Natural killer cell (primary cell): Measurements from ENCODE around the gene VKORC1. TPM values are rescaled to one million over a fixed set of nuclear protein-coding genes. Genes with fewer than 3 reads are reported as not detected.

Experiments used
- ATAC-seq, 3 donors: fragments of 150-1000 bp in 2 of 3; fragments of 200-7000 bp in 1 of 3; cut with Tn5 transposase; 1 replicate in 1 of 3; 2 replicates in 2 of 3; pipeline ENCODE4 v1.10.0; 2021; ENCODE audit warnings: mild to moderate bottlenecking in 2 of 3, moderate library complexity in 2 of 3
- DNase-seq, 2 donors: peaks; one replicate each; pipeline versions ENCODE4 v3.0.0 to v3.0.0-alpha.2; 2013 to 2021; ENCODE audit warnings: mixed read lengths in 1 of 2
- H3K27ac ChIP-seq: one replicate; pipeline ENCODE4 v1.5.1; 2013; ENCODE audit warnings: mild to moderate bottlenecking, low read length
- H3K27me3 ChIP-seq: one replicate; pipeline ENCODE4 v1.6.1; 2013; ENCODE audit warnings: low read length; ENCODE audit not compliant: control insufficient read depth, insufficient read depth
- H3K36me3 ChIP-seq: one replicate; pipeline ENCODE4 v1.6.1; 2013; ENCODE audit warnings: low read length; ENCODE audit not compliant: control insufficient read depth, insufficient read depth
- H3K4me1 ChIP-seq: one replicate; pipeline ENCODE4 v1.6.1; 2013; ENCODE audit warnings: low read length; ENCODE audit not compliant: control insufficient read depth, insufficient read depth
- H3K4me3 ChIP-seq: one replicate; pipeline ENCODE4 v1.5.1; 2013; ENCODE audit warnings: low read length
- H3K9me3 ChIP-seq: one replicate; pipeline ENCODE4 v1.6.1; 2013; ENCODE audit warnings: low read length; ENCODE audit not compliant: control insufficient read depth, insufficient read depth
- H3K27ac Mint-ChIP-seq, 2 donors: one replicate each; pipeline ENCODE4 v1.8.0; 2022; ENCODE audit warnings: mild to moderate bottlenecking in 2 of 2, mixed read lengths in 2 of 2, moderate library complexity in 1 of 2
- H3K27me3 Mint-ChIP-seq, 2 donors: one replicate each; pipeline ENCODE4 v1.8.0; 2022; ENCODE audit warnings: low read depth in 2 of 2, mixed read lengths in 2 of 2
- H3K36me3 Mint-ChIP-seq: one replicate; pipeline ENCODE4 v1.8.0; 2022; ENCODE audit warnings: mixed read lengths
- H3K4me1 Mint-ChIP-seq, 2 donors: one replicate each; pipeline ENCODE4 v1.8.0; 2022; ENCODE audit warnings: mixed read lengths in 2 of 2
- H3K4me3 Mint-ChIP-seq: one replicate; pipeline ENCODE4 v1.8.0; 2022; ENCODE audit warnings: mild to moderate bottlenecking, moderate library complexity, mixed read lengths
- H3K9me3 Mint-ChIP-seq, 2 donors: one replicate each; pipeline ENCODE4 v1.8.0; 2022; ENCODE audit warnings: mixed read lengths in 2 of 2
- WGBS: methylation state at CpG from one replicate; pipeline ENCODE4 v1.1.7; 2013; ENCODE audit warnings: missing lambda C conversion rate; ENCODE audit not compliant: insufficient coverage; 5-methylcytosine and 5-hydroxymethylcytosine counted together
- intact Hi-C: fragments of 100-400 bp; cut with micrococcal nuclease; formaldehyde crosslinking; loops from one replicate; pipeline ENCODE4 v1.14.2; 2022
- total RNA-seq, 4 donors: library from RNA; stranded (reverse); fragments of 120-200 nt in 1 of 4; gene quantifications; one replicate each; pipeline versions ENCODE4 v1.2.3 to v1.2.4, GENCODE V29; 2013 to 2022
- TF ChIP-seq, protein P1 (sequence below): fragments of 200-600 bp; IDR thresholded peaks from one replicate; pipeline ENCODE4 v1.8.0; 2022; ENCODE audit warnings: antibody characterized with exemption

VKORC1 gene
- total RNA-seq, 3 donors from 2014 or later (not counting 1 experiment from before 2014, with no cell fraction given) = 35.9 to 42.1 (median 41.8) TPM

- peaks cover 8% of the 10 kb centered on the region for H3K4me1 ChIP-seq
Measured at GRCh38 chr16:31135535-31136286, 41.1 kb upstream of the VKORC1 start, which contains the start of gene PRSS8. TSS of gene PRSS8 (minus strand) at chr16:31135727. CDS start at chr16:31135498, 229 bp downstream.

GRCh38 chr16:31134625-31135534 lies 40.3 kb upstream of the VKORC1 start:
- no peak overlapping the region for H3K4me3 Mint-ChIP-seq
- TF ChIP-seq, protein P1, sequence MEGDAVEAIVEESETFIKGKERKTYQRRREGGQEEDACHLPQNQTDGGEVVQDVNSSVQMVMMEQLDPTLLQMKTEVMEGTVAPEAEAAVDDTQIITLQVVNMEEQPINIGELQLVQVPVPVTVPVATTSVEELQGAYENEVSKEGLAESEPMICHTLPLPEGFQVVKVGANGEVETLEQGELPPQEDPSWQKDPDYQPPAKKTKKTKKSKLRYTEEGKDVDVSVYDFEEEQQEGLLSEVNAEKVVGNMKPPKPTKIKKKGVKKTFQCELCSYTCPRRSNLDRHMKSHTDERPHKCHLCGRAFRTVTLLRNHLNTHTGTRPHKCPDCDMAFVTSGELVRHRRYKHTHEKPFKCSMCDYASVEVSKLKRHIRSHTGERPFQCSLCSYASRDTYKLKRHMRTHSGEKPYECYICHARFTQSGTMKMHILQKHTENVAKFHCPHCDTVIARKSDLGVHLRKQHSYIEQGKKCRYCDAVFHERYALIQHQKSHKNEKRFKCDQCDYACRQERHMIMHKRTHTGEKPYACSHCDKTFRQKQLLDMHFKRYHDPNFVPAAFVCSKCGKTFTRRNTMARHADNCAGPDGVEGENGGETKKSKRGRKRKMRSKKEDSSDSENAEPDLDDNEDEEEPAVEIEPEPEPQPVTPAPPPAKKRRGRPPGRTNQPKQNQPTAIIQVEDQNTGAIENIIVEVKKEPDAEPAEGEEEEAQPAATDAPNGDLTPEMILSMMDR = no peak
- H3K9me3 ChIP-seq = no peaks in the 10 kb centered on the region
- no peak overlapping the region for H3K4me3 ChIP-seq
- no peak overlapping the region for H3K27ac ChIP-seq
- ATAC-seq = no peak
- no peaks in the 10 kb centered on the region for H3K27me3 Mint-ChIP-seq
- H3K27ac Mint-ChIP-seq = no peak overlapping the region
- peaks cover 16% of the 10 kb centered on the region for H3K4me1 ChIP-seq
- DNase-seq = no peak
- peaks cover 24% of the 10 kb centered on the region for H3K36me3 ChIP-seq
- intact Hi-C loops = no loop called here
- H3K36me3 Mint-ChIP-seq = no peaks in the 10 kb centered on the region
- 84% methylated on average over 15 of the region's 18 CpGs for WGBS
- H3K27me3 ChIP-seq = no peaks in the 10 kb centered on the region
- H3K9me3 Mint-ChIP-seq = no peaks in the 10 kb centered on the region
- H3K4me1 Mint-ChIP-seq = no peaks in the 10 kb centered on the region

More at GRCh38 chr16:31135535-31136286, 41.1 kb upstream of the VKORC1 start, which contains the start of gene PRSS8:
- no peaks in the 10 kb centered on the region for H3K4me1 Mint-ChIP-seq
- Histone ChIP-seq H3K36me3 (peaks cover 16% of the 10 kb centered on the region), H3K27ac (no peak within 1 kb of the TSS), H3K27me3 (no peaks in the 10 kb centered on the region), H3K9me3 (no peaks in the 10 kb centered on the region), H3K4me3 (no peak within 1 kb of the TSS)
- H3K4me3 Mint-ChIP-seq = no peak within 1 kb of the TSS
- ATAC-seq (no peak), DNase-seq (no peak)
- no peaks in the 10 kb centered on the region for H3K27me3 Mint-ChIP-seq
- no peaks in the 10 kb centered on the region for H3K9me3 Mint-ChIP-seq
- H3K27ac Mint-ChIP-seq = no peak within 1 kb of the TSS
- no peaks in the 10 kb centered on the region for H3K36me3 Mint-ChIP-seq
- TF ChIP-seq, protein P1 = no peak
- 92% methylated on average over 22 of the region's 22 CpGs for WGBS
- intact Hi-C loops = no loop called here

- TF ChIP-seq, protein P1 = no peak
- Mint-ChIP-seq H3K9me3 (no peaks in the 10 kb centered on the region), H3K27ac (peak overlapping the region in 1 of 2 donors; percentile 28), H3K27me3 (no peaks in the 10 kb centered on the region), H3K4me3 (no peak overlapping the region), H3K36me3 (no peaks in the 10 kb centered on the region), H3K4me1 (no peaks in the 10 kb centered on the region)
- intact Hi-C loops = no loop called here
- Histone ChIP-seq H3K27ac (no peak overlapping the region), H3K27me3 (no peaks in the 10 kb centered on the region), H3K4me1 (peaks cover 23% of the 10 kb centered on the region), H3K4me3 (no peak overlapping the region), H3K36me3 (peaks cover 30% of the 10 kb centered on the region), H3K9me3 (no peaks in the 10 kb centered on the region)
- ATAC-seq (no peak), DNase-seq (no peak)
- 80% methylated on average over 4 of the region's 5 CpGs for WGBS
Measured at GRCh38 chr16:31134091-31134571, 39.5 kb upstream of the VKORC1 start.
